ENCODE data around the gene RBP4. TPM values are rescaled to one million over a fixed set of nuclear protein-coding genes. Genes with fewer than 3 reads are reported as not detected.

RBP4 gene
- polyA plus RNA-seq (2012; ENCODE audit: missing spikeins), result not detected

DNA sequence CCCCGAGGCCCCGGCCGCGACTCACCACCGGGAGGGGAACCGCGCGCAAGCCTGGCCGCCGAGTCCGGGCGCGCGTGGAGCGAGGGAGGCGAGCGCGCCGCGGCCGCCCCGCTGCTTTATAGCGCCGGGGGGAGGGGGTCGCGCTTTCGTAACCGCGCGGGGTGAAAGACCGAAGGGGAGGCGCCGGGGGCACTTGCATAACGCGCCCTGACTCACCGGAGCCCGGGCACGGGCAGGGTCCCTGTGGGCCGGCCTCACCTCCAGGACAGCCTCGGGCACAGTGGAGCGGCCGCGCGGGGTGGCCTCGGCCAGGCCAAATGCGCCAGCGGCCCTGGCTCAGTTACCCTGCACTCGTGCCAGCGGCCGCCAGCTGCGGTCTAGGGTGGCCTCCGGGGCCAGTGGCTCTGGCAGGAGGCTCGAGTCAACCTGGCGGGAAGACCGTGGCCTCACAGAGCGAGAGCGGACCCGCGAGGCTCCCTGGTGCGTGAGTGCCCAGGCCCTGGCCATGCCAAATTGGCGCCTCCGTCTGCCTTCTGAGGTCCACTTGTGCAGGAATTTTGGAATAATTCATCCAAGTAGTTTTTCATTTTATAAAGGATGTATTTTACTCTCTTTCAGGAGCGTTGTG is at the start of gene RBP4:
Gene RBP4 (minus strand): TSS at position 90 of the 628 bp plus-strand sequence. CDS start 207 bp downstream, outside the sequence.
- FAIRE-seq (no peak), DNase-seq (ENCODE audit: insufficient read length) (no peak)
- TF ChIP-seq POLR2AphosphoS5 (IDR thresholded peaks at IDR 0.05; ENCODE audit: low read depth, low read length) (no peak), TAF1 (IDR thresholded peaks at IDR 0.05; ENCODE audit: borderline replicate concordance, low read depth, low read length) (no peak), POLR2A (IDR thresholded peaks at IDR 0.05; ENCODE audit: low read depth, low read length) (no peak)

DNA sequence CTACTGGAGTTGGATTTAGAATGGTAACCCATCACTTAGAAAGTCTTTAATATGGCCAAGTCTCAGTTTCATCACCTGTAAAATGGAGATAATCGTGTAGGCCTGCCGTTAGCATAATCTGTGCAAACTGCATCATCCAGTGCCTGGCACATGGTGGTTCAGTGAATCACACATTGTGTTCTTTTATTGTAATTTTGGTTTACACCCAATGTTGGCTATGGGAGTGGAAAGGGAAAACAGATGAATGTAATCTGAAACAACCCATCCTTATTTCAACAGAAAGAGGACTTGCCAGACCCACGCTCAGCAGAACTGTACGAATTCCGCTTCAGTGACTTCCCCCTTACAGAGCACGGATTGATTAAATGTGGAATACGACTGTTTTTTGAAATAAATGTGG is 38.8 kb upstream of the RBP4 start:
- no peak for FAIRE-seq
- no peak for DNase-seq (ENCODE audit: insufficient read length)
- no peak for TF ChIP-seq POLR2A (IDR thresholded peaks at IDR 0.05; ENCODE audit: low read depth, low read length)
- no peak for TF ChIP-seq POLR2AphosphoS5 (IDR thresholded peaks at IDR 0.05; ENCODE audit: low read depth, low read length)
- no peak for TF ChIP-seq TAF1 (IDR thresholded peaks at IDR 0.05; ENCODE audit: borderline replicate concordance, low read depth, low read length)

GRCh38 chr10:93630625-93631557 is 29.9 kb upstream of the RBP4 start:
- DNase-seq (ENCODE audit: insufficient read length), result no peak
- TF ChIP-seq TAF1 (IDR thresholded peaks at IDR 0.05; ENCODE audit: borderline replicate concordance, low read depth, low read length) (no peak), POLR2AphosphoS5 (IDR thresholded peaks at IDR 0.05; ENCODE audit: low read depth, low read length) (no peak), POLR2A (IDR thresholded peaks at IDR 0.05; ENCODE audit: low read depth, low read length) (no peak)
- FAIRE-seq, result no peak

GRCh38 chr10:93629647-93630305 is 28.7 kb upstream of the RBP4 start:
- TF ChIP-seq POLR2AphosphoS5 (IDR thresholded peaks at IDR 0.05; ENCODE audit: low read depth, low read length), result no peak
- TF ChIP-seq TAF1 (IDR thresholded peaks at IDR 0.05; ENCODE audit: borderline replicate concordance, low read depth, low read length), result no peak
- no peak for TF ChIP-seq POLR2A (IDR thresholded peaks at IDR 0.05; ENCODE audit: low read depth, low read length)
- no peak for FAIRE-seq
- DNase-seq (ENCODE audit: insufficient read length), result no peak

DNA sequence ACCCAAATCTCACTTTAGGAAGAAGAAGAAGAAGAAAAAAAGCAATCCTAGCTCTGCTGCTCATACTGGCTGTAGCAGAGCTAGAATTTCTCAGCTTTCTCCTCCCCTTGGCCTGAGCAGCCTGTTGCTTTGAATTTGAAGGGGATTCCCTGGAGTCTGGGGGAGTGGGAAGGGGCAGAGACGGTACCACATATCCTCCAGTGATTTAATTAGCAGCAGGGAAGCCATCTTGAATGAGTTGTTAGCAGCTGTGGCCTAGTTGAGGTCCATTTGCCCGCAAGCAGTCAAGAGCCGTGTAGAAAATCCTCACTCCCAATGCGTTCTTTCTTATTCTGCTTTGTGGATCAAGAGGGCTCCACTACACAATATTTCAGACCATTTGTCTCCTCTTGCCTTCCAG is 27.8 kb upstream of the RBP4 start:
- TF ChIP-seq POLR2A (IDR thresholded peaks at IDR 0.05; ENCODE audit: low read depth, low read length) (no peak), TAF1 (IDR thresholded peaks at IDR 0.05; ENCODE audit: borderline replicate concordance, low read depth, low read length) (no peak), POLR2AphosphoS5 (IDR thresholded peaks at IDR 0.05; ENCODE audit: low read depth, low read length) (no peak)
- no peak for FAIRE-seq
- DNase-seq (ENCODE audit: insufficient read length), result no peak

GRCh38 chr10:93622942-93623341 is 21.9 kb upstream of the RBP4 start:
- no peak for FAIRE-seq
- TF ChIP-seq TAF1 (IDR thresholded peaks at IDR 0.05; ENCODE audit: borderline replicate concordance, low read depth, low read length), result no peak
- TF ChIP-seq POLR2A (IDR thresholded peaks at IDR 0.05; ENCODE audit: low read depth, low read length), result no peak
- TF ChIP-seq POLR2AphosphoS5 (IDR thresholded peaks at IDR 0.05; ENCODE audit: low read depth, low read length), result no peak
- DNase-seq (ENCODE audit: insufficient read length), result no peak

DNA sequence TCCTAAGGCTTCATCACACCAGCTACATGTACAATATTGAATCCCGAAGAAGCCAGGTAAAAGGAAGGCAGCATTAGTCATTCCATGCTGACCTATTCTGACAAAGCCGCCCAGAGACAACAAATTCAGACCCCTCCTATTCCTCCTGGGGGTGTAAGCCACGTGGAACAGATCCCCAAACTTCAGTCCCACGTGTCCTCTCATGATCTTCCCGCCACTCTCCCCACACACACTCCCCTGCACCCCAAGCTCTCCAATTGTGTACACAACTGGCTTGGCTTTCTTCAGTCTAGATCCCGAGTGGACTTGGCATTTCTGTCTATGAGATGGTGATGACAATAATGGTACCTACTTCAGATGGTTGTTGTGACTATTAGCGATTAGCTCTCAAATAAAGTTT is 19.9 kb upstream of the RBP4 start:
- DNase-seq (ENCODE audit: insufficient read length) (no peak), FAIRE-seq (no peak)
- no peak for TF ChIP-seq POLR2AphosphoS5 (IDR thresholded peaks at IDR 0.05; ENCODE audit: low read depth, low read length)
- TF ChIP-seq TAF1 (IDR thresholded peaks at IDR 0.05; ENCODE audit: borderline replicate concordance, low read depth, low read length), result no peak
- TF ChIP-seq POLR2A (IDR thresholded peaks at IDR 0.05; ENCODE audit: low read depth, low read length), result no peak

GRCh38 chr10:93615576-93616235 is 14.7 kb upstream of the RBP4 start:
- TF ChIP-seq POLR2AphosphoS5 (IDR thresholded peaks at IDR 0.05; ENCODE audit: low read depth, low read length) (no peak), TAF1 (IDR thresholded peaks at IDR 0.05; ENCODE audit: borderline replicate concordance, low read depth, low read length) (no peak), POLR2A (IDR thresholded peaks at IDR 0.05; ENCODE audit: low read depth, low read length) (no peak)
- DNase-seq (ENCODE audit: insufficient read length) (no peak), FAIRE-seq (no peak)

GRCh38 chr10:93614101-93614825 is 13.2 kb upstream of the RBP4 start:
- FAIRE-seq, result no peak
- DNase-seq (ENCODE audit: insufficient read length), result no peak
- TF ChIP-seq TAF1 (IDR thresholded peaks at IDR 0.05; ENCODE audit: borderline replicate concordance, low read depth, low read length) (no peak), POLR2A (IDR thresholded peaks at IDR 0.05; ENCODE audit: low read depth, low read length) (no peak), POLR2AphosphoS5 (IDR thresholded peaks at IDR 0.05; ENCODE audit: low read depth, low read length) (no peak)

DNA sequence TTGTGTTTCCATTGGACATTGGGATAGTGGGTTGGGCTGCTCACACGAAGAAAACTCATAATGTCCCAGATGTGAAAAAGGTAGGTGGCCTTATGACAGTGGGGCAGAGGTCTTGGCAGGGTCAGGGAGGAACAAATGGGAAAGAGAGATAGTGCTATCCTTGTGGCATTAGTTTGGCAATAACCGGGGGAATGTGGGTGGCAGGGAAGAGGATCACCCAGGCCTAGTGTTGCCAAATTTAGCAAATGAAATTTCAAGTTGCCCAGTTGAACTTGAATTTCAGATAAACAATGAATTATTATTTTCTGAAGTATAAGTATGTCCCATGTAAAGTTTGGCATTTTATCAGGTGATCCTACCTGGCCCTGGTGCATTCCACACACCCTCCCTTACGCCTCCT is 12.1 kb upstream of the RBP4 start:
- no peak for DNase-seq (ENCODE audit: insufficient read length)
- FAIRE-seq, result no peak
- no peak for TF ChIP-seq POLR2AphosphoS5 (IDR thresholded peaks at IDR 0.05; ENCODE audit: low read depth, low read length)
- TF ChIP-seq POLR2A (IDR thresholded peaks at IDR 0.05; ENCODE audit: low read depth, low read length), result no peak
- no peak for TF ChIP-seq TAF1 (IDR thresholded peaks at IDR 0.05; ENCODE audit: borderline replicate concordance, low read depth, low read length)

All from GM12892 (cell line).